NCI-H1436 treated with DMSO at 0.1 percent for 48 hours (cell line): ENCODE data around the gene CNNM4.

ENCODE experiments used
- DNase-seq: peaks from one replicate; lab custom pipeline; 2025; lab: John Stamatoyannopoulos, UW

The CNNM4 gene

DNA sequence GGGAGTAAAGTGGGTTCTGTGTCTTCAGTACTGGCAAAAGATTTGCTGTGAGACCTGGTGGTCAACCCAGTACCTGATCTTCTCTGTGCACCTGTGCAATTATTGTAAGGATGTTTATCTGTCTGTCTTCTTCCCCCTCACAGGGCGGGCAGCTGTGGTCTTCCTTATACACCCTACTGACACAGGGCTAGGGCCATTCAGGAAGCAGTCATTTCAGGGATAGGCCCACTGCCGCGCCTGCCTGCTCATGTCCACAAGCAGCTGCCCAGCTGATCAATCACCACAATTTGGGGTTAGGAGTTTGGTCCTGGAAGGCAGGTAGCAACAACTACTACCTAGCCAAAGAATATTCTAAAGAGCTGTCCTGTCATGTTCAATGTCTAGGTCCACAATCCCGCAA, 1.2 kb upstream of the CNNM4 start:
- no peak for DNase-seq

DNA sequence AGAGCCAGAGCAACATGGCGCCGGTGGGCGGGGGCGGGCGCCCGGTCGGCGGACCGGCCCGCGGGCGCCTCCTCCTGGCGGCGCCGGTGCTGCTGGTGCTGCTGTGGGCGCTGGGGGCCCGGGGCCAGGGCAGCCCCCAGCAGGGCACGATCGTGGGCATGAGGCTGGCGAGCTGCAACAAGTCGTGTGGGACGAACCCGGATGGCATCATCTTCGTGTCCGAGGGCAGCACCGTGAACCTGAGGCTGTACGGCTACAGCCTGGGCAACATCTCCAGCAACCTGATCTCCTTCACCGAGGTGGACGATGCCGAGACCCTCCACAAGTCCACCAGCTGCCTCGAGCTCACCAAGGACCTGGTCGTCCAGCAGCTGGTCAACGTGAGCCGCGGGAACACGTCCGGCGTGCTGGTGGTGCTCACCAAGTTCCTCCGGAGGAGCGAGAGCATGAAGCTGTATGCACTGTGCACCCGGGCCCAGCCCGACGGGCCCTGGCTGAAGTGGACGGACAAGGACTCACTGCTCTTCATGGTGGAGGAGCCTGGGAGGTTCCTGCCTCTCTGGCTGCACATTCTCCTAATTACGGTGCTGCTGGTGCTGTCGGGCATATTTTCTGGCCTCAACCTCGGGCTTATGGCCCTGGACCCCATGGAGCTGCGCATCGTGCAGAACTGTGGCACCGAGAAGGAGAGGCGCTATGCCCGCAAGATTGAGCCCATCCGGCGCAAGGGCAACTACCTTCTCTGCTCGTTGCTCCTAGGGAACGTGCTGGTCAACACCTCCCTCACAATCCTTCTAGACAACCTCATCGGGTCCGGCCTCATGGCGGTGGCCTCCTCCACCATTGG, 507 bp downstream of the CNNM4 start:
- no peak for DNase-seq

DNA sequence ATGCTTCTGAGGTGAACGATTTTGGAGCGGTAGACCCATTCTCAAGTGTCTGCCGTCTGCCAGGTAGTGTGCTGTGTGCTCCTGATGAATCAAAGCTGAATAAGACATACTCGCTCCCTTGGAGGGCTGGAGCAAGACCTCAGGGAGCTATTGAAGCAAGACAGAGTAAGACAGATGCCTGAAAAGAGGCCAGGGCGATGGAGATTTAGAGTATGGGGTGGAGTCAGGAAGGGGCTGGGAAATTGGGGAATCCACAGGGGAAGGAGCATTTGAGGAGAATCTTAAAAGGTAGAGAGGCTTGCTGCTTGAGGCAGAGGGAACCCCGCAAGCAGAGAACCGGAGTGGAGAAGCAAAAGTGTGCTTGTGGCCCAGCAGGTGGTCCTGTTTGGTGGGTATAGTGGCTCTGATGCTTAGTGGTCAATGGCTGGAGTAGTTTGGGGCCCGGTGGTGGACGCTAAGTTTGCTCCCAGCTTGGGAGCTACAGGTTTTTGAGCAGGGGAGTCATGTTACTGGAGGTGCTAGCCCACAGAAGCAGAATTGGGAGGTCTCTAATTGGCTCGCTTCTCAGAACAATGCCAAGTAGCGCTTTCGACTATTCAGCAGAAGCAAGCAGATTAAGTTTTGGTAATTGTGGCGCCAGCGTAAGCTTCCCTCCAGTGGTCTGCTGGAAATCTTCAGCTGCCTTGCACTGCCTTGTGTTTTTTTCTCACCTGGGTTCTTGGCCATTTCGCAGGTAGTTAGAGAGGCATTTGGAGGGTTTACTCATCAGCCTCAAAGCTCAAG, 2.0 kb downstream of the CNNM4 start:
- DNase-seq, result no peak

DNA sequence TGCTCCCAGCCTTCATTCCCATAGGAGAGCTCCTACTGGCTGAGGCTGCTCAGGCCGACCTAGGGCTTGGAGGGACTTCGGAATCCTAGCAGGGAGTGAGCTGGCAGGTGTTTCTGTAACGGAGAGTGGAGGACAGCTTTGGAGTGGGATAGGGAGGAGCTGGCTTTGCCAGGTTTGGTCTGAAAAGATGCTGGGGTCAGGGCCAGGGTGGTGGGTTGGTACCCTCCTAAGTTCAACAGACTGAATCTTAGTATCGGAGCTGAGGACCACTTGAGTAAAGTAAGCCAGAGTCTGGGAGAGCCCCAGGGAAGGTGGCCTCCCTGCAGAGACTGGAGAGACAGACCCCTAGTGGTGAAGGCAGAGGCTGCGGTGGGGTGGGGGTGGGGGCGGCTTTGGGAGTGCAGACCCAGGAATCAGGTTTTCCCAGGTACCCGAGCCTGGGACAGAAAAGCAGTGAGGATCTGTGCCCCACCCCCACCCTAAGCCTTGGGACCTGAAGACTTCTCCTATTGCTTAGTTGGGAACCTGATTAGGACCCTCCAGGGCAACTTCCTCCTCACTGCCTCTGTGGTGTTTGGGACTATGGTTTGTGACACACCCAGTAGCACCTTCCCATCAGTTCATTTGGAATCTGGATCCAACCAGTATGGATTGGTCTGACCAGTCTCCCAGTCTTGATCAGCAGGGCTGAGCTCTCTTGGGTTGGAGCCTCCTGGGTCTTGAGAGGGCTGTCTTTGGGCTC, 3.0 kb downstream of the CNNM4 start:
- no peak for DNase-seq

DNA sequence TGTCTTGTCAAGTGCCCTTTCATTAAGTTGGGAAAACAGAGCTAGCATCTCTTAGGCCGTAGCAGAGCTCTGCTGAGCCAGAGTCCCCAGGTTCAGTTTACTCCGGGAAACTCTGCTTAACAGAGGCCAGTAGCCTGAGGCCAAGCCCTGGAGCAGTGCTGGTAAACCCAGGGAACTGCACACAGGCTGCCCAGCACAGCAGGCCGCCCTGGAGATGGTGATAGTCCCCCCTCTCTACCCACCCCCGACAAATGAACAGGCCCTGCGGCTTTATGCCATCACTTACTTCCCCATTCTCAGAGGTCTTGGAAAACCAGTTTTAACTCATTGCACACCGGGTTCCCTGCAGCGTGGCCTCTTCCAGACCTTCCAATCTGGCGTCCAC, 3.5 kb downstream of the CNNM4 start:
- no peak for DNase-seq

DNA sequence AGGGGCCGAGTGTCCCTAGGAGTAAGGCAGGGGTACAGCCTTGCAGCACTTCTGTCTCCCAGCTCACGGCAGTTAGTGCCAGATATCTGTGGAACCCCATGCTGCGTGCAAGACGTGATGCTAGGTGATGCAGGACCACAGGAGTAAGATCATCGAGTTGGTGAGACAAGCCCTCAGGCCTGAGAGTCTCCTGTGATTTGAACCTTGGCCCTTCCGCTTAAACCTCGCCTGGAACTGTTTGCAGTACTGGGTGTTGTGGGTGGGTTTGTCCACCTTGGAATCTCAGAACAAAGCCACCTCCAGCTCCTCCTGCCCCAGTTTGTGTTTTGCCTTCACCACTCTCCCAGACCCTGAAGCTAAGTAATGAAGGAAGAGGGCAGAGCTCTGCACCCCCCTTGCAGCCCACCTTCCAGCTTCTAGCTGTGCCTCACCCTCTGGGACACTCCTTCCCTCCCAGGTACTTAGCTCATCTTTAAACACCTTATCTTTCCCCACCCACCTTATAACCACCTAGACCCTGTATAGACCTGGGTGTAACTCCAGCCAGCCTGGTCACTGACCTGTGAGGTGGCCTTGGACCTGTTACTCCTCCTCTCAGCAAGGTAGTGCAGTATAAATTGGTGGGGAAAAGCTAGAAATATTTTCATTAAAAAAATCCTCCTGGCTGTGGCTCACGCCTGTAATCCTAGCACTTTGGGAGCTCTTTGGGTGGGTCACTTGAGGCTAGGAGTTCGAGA, 6.6 kb downstream of the CNNM4 start:
- no peak for DNase-seq

DNA sequence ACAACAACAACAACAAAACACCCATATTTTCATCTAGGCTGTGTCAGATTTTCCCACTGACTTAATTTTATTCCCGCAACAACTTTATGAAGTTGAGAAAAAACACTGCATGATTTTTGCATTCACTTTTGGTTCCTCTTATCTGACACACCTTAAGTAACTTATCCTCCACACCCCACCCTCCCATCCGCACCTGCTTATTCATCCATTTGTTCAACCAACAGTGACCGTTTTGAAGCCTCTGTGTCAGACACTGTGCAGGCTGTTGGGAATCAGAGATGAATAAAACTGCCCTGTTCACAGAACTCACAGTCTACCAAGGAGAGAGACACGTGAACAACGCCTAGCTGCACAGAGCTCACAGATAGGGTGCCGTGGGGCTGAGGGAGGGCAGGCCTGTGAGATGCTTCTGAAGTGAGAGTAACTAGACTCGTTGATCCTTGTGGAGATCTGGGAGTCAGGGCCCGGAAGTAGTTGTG, 7.4 kb downstream of the CNNM4 start:
- DNase-seq, result no peak

DNA sequence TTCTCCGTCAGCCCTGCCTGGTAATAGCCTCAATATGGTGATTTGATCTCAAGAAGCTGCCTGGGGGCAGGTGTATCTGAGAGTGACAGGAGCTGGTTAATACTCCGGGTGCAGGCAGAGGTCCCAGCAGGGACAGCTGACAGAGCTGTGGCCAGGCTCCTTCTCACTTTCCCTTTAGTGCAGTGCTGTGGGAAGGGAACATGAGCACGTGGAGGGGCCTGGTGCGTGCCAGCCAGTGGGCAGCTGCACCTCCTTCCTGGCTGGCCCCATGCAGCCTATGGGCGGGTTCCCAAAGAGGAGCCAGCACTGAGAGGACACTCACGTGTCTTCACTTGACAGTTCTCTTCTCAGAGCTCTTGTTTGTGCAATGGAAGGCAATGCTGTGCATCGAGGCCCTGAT, 9.1 kb downstream of the CNNM4 start:
- no peak for DNase-seq

DNA sequence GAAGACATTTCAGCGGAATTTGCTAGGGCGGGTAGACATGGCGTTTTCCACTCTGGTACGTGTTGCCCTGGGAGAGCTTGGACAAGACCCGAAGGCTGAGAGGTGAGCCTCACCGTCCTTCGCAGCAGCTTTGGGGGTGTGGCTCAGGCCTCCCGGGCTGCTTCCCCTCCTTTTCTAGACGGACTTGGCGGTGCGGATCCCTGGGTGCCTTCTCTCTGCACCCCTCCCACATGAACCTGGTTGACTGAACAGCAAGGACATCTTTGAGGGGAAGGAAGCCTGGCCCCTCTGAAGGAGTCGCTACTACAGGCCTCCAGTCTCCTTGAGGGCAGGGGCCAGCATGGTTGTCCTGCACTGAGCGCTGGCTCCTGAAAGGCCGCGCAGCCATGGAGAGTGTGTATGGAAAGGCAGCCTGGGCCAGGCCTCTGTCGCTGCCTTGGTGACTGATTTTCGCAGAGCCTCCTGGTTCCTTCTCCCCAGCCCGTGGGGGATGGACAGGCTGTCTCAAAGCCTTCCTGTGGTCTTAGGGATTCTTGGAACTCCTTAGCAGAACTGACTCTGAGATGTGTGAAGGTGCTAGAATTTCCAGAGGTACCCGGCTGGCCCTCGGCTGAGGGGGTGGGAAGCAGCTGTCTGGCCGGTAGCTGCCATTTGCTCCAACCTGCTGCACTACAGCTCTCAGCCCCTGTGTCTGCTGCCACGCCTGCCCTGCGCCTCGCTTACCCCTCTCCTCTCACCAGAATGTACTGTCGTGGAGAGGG, 9.9 kb downstream of the CNNM4 start:
- DNase-seq, result no peak

DNA sequence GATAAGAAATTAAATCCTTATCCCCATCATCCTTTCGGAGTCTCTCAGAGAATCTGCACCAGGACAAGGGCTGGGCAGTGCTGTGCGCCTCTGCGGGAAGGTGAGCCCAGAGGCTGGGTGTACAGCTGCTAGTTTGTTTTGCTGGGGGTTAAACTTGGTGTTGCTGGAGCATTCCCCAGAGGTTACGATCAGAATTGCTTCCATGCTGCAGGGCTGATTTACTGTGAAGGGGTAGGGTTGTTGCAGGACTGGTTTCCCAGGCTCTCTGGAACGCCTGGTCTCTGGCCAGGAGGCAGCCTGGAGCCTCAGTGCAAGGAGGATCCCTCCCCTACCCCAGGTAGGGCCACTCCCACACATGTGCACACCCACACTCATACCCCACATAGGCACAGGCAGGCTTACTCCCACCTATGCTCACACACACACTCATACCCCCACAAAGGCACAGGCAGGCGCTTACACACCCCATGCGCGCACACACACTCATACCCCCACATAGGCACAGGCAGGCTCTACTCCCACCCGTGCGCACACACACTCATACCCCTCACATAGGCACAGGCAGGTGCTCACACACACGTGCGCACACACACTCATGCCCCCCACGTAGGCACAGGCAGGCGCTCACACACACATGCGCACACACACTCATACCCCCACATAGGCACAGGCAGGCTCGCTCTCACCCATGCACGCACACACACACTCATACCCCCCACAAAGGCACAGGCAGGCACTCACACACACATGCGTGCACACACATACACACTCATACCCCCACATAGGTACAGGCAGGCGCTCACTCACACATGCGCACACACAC, 11.3 kb downstream of the CNNM4 start:
- no peak for DNase-seq

DNA sequence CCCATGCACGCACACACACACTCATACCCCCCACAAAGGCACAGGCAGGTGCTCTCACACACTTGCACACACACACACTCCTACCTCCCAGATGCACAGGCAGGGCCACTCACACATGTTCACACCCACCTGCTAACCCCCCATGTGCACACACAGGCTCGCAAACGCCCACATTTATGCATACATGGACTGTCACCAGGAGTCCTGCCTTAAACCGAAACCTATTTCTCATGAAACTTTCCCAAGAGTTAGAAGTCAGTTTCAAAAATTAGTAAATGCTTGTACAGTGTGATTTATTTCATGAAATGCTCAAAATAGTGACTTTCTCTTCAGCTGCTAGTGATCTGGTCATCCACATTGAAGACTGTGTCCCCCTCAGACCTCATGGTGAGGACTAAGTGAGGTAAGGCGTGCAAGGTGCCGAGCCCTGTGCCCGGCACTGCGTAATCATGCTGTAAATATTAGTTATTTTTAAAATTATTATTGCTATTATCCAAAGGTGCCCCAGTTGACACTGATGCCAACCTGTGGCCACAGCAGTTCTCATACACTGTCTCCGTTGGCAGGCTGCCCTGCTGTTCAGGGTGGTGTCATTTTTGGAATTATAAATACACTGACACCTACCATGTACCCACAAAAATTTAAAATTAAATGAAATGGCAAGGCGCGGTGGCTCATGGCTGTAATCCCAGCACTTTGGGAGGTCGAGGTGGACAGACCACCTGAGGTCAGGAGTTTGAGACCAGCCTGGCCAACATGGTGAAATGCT, 12.4 kb downstream of the CNNM4 start:
- DNase-seq, result no peak

DNA sequence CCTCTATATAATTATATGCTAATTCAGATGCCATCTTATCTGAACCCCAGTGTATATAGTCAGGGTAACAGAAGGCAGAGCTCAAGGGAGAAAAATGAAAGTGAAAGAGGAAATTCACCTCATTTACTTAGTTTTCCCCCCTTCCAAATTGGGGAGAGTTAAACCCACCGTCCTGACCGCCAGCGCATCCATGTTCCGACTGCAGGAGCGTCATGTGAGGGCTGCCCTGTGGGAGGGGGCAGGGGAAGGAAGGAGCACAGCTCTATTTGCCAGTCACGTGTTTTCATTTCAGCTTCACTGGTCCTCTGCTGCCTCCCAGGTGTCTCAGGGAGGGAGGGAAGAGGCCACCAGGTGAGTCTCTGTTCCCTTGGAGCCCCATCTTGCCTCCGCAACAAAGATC, 13.2 kb downstream of the CNNM4 start:
- no peak for DNase-seq

DNA sequence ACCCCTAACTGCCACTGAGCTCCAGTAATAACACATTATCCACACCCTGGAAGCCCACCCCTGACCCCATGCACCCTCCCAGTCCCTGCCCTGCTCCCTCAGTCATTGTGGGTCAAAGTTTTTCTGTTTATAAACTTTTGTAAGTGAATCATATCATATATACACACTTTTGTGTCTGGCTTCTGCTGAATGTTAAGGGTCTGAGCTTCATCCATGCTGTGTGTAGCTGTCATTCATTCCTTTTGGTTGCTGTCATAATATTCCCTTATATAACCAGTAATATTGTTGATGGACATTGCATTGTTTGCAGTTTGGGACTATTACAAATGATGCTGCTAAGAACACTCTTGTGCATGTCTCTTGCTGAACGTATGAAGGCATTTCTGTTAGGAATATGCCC, 14.5 kb downstream of the CNNM4 start:
- DNase-seq, result no peak

DNA sequence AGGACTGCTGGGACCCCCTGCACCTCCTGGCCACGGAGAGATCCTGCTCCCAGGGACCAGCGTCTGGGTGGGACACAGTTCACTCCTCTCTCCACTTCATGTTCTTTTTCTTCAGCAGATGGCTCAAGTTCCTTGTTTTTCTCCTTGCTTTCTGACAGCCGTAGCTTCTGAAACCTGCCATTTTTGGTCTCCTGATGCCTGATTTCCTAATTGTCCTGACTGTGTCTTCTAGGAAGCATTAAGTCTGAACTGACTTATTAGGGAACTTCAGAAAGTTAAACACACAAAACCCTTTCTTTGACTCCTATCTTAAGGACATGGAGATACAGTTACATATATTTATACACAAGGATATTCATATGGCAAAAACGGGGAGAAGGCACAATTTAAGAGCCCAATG, 22.7 kb downstream of the CNNM4 start:
- no peak for DNase-seq

DNA sequence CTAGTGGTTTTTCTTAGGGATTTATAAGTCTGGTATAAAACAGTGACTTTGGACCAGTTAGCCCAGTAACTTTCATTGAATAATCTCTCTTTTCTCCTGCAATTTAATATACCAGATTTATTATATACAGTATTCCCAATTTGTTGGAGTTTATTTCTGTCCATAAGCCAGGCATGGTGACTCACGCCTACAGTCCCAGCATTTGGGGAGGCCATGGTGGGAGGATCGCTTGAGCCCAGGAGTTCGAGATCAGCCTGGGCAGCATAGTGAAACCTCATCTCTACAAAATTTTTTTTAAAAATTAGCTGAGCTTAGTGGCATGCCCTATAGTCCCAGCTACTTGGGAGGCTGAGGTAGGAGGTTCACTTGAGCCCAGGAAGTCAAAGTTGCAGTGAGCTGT, 26.7 kb downstream of the CNNM4 start:
- no peak for DNase-seq

DNA sequence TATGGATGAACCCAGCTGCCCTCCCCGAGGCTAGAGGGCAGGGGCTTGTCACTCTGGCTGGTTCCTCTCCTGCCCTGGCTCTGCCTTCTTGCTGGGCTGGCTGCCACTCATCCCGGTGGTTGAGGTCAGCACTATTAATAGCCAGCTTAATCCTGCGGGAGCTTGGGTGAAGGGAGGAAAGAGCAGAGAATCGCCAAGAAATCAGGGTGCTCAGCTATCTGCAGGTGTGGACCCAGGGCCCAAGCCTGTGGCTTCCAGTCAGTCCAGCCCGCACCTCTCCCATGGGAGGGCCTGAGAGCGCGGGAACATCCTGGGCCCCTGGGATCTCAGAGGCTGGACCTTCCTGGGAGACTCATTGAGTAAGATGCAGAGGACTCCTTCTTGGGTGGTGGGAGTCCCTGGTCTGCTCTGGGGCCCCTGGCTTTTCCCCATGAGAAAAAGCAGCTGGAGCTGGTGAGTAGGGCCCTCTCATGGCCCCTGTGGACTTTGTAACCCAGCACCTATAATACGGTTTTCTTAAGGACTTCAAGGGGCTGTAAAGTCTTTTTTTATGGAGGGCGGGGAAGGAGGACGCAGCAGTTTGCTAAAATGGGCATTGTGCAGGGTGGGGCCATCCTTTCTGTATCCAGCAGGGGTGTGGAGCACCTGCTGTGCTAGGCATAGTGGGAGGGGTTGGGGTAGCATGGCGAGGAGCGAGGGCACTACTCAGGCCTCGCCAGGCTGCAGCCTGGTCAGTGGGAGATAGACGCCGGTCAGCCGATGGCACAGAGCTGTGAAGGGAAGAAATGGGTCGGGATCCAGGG, 27.9 kb downstream of the CNNM4 start:
- no peak for DNase-seq

DNA sequence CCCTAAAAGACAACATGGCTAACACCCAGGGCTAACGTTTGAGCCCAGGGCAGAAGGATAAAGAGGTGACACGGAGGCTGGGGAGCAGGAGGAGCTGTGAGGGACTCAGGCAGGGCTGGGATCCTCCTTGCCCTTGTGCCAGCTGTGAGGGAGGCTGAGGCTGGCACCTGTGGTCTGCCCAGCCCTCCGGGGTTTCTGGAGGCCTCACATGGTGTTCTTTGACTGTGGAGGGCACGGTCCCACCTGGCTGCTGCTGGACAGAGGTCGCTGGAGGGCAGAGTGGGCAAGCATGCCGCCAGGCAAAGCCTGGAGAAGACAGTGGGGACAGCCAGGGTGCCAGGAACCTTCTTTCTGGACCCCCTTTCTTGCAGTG, 28.5 kb downstream of the CNNM4 start:
- DNase-seq, result no peak
